SW480 (cell line): ENCODE measurements around the gene PDILT.
"Not testable (repeated sequence)": the region's sequence is repeated elsewhere in the genome, so short reads cannot be mapped to it uniquely, and the experiment has no call there.

Experiments used
- DNase-seq: peaks from one replicate; pipeline ENCODE4 v3.0.0-alpha.2; 2016; ENCODE audit warnings: low spot score

The PDILT gene

GRCh38 chr16:20404637-20405036 lies at the start of gene PDILT:
Gene PDILT (minus strand): TSS chr16:20404737. CDS start chr16:20399300, 5,437 bp downstream.
- DNase-seq = no peak

DNA sequence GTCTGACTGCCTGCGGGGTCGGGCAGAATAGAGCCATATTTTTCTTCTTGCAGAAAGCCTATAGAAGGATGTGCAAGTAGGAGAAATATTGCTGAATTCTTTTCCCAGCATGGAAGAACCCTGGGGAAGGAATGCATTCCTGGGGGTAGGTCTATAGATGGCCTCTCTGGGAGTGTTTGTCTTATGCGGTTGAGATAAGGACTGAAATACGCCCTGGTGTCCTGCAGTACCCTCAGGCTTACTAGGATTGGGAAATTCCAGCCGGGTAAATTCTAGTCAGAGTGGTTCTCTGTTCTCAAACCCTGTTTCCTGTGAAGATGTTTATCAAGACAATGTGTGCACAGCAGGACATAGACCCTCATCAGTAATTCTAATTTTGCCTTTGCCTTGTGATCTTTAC lies 49.1 kb upstream of the PDILT start:
- not testable (repeated sequence) for DNase-seq

- not testable (repeated sequence) for DNase-seq
Observed at GRCh38 chr16:20451364-20451763, 46.8 kb upstream of the PDILT start, which contains the start of gene ACSM2A. Gene ACSM2A (plus strand): TSS chr16:20451521. CDS start chr16:20460115, 8,594 bp downstream.

GRCh38 chr16:20446652-20447393 lies 42.3 kb upstream of the PDILT start:
- not testable (repeated sequence) for DNase-seq

- DNase-seq = not testable (repeated sequence)
Observed at GRCh38 chr16:20441859-20442258, 37.3 kb upstream of the PDILT start.

DNA sequence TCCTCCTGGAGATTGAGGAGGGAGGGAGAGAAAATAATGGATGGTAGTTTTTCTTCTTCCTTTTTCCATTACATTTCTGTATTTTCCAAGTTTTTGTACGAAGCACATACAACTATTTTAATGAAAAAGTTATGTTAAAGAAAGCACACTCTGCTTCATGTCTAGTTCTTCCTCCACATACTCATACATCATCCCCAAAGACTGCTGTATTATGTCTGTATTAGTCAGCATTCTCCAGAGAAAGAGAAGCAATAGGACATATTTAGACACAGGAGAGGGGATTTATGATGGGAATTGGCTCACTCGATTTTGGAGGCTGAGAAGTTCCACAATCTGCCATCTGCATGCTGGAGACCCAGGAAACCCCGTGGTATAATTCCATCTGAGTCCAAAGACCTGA lies 36.7 kb upstream of the PDILT start:
- DNase-seq = no peak

- DNase-seq = not testable (repeated sequence)
Observed at GRCh38 chr16:20440731-20441130, 36.2 kb upstream of the PDILT start.

GRCh38 chr16:20439820-20440231 lies 35.3 kb upstream of the PDILT start:
- not testable (repeated sequence) for DNase-seq

GRCh38 chr16:20438950-20439349 lies 34.4 kb upstream of the PDILT start:
- not testable (repeated sequence) for DNase-seq

GRCh38 chr16:20430948-20431347 lies 26.4 kb upstream of the PDILT start:
- DNase-seq = no peak

- DNase-seq = not testable (repeated sequence)
Observed at GRCh38 chr16:20430480-20430879, 25.9 kb upstream of the PDILT start.

- DNase-seq = not testable (repeated sequence)
Observed at GRCh38 chr16:20429499-20429898, 25.0 kb upstream of the PDILT start.

DNA sequence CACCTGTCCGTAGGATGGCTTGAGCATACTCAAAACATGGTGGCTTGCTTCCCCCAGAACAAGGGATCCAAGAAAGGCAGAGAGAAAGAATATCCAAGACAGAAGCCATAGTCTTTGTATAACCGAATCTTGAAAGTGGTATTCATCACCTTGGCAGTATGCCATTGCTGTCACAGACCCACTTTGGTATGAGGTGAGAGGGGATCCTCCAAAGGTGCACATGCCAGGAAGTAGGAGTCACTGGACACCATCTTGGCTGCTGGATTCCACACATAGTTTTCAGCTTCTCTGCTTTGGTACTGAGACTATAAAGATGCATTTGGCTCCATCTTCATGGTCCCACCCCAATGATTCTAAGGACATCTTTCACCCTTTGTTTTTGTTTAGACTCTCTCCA lies 22.9 kb upstream of the PDILT start:
- DNase-seq = not testable (repeated sequence)

GRCh38 chr16:20424129-20424866 lies 19.8 kb upstream of the PDILT start:
- DNase-seq = no peak

DNA sequence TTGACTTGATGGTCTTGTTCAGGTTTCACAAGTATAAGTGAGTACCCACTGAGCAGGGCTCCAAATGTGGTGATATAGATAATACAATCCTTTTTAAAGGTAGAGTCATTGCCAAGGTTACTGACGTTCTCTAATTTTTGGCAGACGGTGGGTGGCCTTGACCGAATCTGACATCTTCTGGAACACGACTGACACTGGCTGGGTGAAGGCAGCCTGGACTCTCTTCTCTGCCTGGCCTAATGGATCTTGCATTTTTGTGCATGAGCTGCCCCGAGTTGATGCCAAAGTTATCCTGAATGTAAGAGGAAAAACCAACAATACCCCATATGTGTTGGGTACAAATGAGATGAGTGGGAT lies 19.2 kb upstream of the PDILT start:
- not testable (repeated sequence) for DNase-seq

DNA sequence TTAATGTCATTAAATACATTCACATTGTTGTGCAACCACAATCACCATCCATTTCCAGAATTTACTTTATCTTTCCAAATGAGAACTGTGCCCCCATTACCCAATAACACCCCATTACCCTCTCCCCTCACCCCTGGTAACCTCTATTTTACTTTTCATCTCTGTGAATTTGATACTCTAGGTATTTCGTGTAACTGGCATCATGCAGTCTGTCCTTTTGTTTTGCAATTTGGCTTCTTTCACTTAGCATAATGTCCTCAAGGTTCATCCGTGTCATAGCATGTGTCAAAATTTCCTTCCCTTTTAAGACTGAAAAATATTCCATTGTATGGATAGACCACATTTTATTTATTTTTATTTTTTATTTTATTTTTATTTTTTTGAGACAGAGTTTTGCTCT lies 17.2 kb upstream of the PDILT start:
- DNase-seq = not testable (repeated sequence)

GRCh38 chr16:20419093-20419492 lies 14.6 kb upstream of the PDILT start:
- DNase-seq = not testable (repeated sequence)

GRCh38 chr16:20415541-20415940 lies 11.0 kb upstream of the PDILT start:
- peak; percentile 21 for DNase-seq

DNA sequence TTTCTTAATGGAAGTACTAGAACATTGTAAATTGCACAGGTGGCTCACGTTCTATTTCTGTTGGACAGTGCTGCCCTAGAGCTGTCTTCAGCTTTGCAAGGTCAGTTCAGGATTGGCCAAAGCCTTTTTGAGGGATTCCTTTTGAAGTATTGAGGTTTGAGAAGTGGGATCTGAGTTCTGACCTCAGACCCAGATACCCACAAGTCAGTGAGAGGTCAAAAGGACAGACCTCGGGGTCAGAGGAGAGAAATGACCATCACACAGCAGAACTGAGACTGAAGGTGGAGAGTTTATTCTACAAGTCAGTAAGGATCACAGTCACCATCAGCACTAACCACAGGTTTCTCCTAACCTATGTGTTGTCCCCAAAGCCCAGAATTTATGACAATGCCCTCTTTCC lies 6.5 kb upstream of the PDILT start:
- no peak for DNase-seq

- no peak for DNase-seq
Observed at GRCh38 chr16:20410121-20410723, 5.7 kb upstream of the PDILT start.

- no peak for DNase-seq
Observed at GRCh38 chr16:20409398-20410120, 5.0 kb upstream of the PDILT start, which contains the start of gene ACSM5. Gene ACSM5 (plus strand): TSS chr16:20409534. CDS start chr16:20411485, 1,951 bp downstream.

DNA sequence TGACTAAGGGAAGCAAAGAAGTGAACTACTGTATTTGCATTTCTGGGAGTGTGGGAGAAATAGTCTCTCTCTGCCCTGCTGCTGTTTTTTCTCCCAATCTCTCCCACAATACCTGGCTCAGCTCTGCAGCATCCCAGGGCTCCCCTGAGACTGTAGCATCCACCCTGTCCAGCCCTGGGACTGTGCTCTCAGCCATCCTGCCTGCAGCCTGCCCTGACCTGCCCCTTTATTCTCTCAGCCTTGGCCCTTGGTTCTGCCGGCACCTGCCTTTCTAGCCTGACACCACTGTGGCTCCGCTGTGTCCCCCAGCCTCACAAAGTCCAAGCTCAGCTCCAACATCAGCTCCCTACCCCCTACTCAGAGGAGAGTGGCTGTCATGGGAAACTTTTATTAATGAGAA lies 1.9 kb downstream of the PDILT start:
- no peak for DNase-seq
